SH-SY5Y (cell line): ENCODE data around the gene RAPGEF5.

ENCODE experiments used
- GATA2 ChIP-seq: IDR thresholded peaks from 2 replicates; pipeline ENCODE4 v1.6.1; 2011; ENCODE audit warnings: mild to moderate bottlenecking, low read depth, low read length
- GATA3 ChIP-seq: IDR thresholded peaks from 2 replicates; pipeline ENCODE4 v1.6.1; 2011; ENCODE audit warnings: low read depth, mild to moderate bottlenecking, low read length, moderate library complexity

The RAPGEF5 gene

DNA sequence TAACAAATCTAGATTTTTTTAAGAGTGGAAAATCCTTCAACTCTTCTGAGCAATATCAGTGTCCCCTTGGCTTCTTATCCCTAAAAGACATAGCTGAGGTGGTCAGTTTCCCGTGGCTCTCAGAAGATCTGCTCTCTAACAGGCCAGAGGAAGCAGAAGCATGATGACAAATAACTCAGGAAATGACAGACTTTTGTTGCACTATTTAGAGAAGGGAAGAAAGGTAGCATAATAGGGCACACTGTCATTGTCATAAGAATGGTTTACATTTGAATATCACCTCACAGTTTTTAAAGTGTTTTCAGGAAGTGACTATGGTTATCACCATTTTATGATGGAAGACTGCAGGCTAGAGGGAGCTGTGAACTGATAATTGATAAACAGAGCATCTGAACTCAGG, 33.6 kb upstream of the RAPGEF5 start:
- TF ChIP-seq GATA3 (no peak), GATA2 (no peak)

DNA sequence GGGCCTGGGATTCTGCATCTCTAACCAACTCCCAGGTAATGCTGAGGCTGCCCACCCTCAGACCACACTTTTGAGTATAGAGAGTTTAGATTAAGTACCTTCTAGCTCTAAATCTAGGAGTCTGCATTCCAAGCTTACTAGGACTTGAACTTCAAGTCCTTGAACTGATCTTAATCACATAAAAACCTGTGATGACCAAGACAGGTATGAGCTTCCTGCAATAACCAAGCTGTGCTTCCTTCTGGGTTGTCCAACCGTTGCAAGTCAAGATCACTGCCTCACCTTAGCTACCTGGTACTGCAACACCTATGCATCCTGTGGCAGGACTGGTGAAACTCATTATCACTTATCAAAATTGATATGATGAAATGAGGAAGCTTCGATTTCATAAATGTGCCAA, 32.9 kb upstream of the RAPGEF5 start:
- TF ChIP-seq GATA3: no peak
- no peak for TF ChIP-seq GATA2

DNA sequence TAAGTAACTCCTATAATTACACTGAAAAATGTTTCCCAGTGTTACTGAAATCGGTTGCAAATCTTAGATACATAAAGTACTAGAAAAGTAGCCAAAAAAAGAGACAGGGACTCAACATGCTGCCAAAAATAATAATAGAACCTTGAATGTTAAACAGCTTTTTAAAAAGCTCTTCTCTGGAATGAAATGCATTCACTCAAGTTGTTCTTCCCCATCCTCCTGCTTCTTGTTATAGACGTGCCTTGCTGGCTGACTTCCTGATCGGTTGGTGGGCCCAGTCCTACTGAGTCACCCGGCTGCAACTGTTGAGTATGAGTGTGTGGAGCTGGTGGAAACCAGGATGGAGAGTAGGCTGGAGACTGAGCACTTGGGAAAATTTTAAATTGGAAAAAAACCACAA, 30.6 kb upstream of the RAPGEF5 start:
- TF ChIP-seq GATA3 (no peak), GATA2 (no peak)

DNA sequence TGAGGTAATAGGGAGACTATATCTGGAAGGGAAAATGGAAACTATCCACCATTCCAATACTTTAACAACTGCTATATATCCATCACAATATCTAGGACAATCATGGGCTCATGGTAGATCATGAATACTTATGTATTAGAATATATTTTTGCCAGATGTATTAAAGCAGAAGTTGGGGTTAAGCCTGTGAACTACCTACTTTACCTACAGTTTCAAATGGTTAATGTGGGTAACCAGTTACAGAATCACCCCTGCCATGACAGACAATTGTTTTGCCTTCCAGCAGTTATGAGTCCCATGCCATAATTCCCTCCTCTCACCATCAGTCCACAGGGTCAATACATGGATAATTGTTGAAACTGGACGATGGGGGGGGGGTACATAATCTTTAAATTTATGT, 29.9 kb upstream of the RAPGEF5 start:
- no peak for TF ChIP-seq GATA3
- TF ChIP-seq GATA2: no peak

DNA sequence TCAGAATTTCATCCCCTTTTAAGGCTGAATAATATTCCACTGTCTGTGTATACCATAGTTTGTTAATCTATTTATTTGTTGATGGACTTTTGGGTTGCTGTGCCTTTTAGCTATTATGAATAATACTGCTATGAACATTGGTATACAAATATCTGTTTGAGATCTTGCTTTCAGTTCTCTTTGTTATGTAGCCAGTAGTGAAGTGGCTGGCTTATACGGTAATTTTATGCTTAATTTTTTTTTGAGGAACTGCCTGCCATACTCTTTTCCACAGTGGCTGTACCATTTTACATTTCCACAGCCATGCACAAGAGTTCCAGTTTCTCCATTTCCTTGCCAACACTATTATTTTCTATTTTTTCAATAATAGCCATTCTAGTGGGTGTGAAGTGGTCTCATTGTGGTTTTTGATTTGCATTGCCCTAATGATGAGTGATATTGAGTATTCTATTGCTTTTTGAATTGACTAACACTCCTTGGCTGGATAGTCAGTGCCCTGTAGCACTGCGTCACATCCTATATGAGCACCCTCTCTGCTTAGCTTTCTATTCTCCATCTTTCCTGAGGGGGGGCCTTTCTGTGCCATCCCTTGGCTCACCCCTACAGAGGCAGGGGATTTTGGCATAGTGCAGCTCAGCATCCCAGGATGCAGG, 29.4 kb upstream of the RAPGEF5 start:
- no peak for TF ChIP-seq GATA3
- TF ChIP-seq GATA2: no peak

DNA sequence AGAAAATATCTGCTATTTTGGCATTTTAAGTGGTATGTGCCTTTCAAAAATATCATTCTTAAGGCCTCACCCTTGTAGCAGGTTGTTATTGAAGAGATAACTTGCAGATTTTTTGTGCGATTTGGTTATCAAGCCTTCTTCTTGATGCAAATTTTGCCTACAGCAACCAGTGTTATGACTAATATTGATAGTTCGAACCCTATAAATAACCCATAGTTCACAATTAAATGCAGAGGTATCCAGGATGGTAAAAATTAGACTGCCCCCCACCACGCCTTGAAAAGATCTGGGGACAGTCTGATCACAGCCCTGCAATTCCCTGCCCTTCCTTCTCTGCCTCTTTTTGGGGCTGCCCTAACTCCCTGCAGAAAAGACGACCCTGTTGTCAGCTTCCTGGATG, 28.4 kb upstream of the RAPGEF5 start:
- no peak for TF ChIP-seq GATA2
- no peak for TF ChIP-seq GATA3

DNA sequence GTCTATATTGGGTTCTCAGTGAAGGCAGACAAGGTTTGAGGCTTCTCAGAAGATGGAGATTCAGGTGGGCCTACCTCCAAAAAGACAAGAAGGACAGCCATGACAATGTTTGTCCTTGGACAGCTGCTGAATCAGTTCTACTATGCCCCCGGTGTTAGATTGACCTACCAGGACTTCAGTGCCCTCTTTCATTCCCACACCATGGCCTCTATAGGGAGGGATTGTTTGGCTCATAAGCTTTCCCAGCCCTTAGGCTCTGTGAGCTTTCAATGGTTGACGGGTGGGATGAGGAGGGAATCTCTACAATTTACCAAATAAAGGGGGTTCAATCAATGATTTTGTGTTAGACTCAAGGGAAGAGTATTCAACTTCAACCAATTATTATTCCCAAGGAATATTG, 23.4 kb upstream of the RAPGEF5 start:
- TF ChIP-seq GATA3 (no peak), GATA2 (no peak)

DNA sequence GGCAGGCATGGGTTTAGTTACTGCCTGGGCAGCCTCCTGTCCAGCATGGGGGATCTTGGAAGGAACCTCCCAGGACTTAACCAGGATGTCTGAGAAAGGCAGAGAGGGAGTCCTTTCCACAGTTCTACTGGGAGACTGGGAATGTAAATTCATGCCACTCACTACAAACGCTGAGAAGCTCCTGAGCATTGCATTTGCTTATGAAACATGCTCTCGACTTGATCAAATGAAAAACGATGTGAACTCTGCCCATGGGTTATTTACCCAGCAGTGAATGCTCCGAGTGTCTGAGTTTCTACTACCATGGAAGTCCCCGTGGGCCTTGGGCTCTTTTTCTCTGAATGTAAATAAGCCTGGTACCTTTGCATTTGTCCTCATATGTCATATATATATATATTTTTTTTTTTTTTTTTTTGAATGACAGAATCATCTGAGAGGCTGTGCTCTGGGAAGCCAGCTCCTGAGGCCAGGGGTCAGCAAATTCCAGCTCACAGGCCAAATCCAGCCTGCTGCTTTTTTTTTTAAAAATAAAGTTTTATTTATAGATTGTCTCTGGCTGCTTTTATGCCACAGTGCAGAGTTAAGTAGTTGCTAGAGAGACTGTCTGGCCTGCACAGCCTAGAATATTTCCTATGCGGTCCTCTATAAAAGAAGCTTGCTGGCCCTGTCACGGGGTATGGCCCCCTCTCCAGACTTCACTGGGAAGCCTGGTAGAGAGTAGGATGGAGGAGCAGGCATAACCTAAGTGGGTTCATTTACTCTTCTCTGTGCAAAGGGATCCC, 21.4 kb upstream of the RAPGEF5 start:
- no peak for TF ChIP-seq GATA2
- no peak for TF ChIP-seq GATA3

DNA sequence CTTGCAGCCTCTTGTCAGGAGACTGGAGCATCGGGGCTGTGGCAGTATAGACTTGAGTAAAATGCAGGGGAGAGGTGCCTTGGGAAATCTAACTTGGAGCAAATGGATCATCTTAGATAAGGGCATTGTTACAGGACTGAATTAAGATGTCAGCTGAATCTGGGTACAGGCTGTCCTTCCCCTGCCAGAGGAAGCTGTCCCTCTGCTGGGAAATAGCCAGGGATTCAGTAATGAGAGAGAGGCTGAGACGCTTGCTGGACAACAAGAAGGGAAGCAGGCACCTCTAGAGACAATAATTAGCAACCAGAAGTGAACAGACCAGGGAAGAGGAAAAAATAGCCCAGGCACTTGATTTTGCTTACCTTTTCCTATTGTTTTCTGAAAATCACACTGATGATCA, 20.7 kb upstream of the RAPGEF5 start:
- TF ChIP-seq GATA2: no peak

DNA sequence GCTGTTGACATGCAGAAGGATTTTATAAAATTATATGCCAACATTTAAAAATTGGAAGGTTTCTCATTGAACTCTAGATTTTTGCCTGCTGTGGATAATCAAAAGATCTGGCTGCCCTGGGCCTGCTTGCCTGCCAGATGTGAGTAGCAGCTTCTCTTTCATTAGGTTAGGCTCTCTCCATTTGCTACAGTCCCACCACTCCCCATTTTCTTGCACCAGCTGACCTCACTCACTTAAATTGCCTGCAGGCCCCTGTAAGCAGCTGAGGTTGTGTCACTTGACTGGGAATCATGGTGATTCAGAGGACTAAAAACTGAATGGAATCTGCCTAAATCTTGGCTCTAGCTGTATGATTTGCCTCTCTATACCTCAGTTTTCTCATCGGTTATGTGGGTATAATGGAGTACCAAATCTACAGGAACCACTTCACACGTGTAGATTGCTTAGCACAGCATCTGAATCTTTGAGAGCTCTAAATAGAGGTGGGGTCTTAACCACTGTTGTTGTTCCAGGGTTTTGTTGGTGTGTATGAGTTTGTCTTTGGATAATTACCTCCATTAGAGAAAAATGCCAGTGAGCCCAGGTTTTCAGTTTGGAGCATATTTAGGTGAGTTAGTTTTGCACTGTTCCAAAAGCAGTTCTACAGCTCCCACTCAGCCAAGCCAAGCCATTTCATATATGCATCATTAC, 18.6 kb upstream of the RAPGEF5 start:
- peak; percentile 28; the same call in 1 of the 2 replicates for TF ChIP-seq GATA3
- peak; percentile 82 for TF ChIP-seq GATA2

DNA sequence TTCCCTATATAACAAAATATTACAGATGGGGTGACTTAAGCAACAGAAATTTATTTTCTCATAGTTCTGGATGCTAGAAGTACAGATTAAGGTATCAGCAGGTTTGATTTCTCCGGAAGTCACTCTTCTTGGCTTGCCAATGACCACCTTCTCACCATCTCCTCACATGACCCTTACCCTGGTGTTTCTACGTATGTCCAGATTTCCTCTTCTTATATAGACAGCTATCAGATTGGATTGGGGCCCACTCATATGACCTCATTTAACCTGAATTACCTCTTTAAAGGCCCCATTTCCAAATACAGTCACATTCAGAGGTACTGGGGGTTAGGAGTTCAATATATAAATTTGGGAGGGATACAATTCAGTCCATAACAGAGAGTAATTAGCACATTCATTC, 17.0 kb upstream of the RAPGEF5 start:
- TF ChIP-seq GATA2 (no peak), GATA3 (no peak)

DNA sequence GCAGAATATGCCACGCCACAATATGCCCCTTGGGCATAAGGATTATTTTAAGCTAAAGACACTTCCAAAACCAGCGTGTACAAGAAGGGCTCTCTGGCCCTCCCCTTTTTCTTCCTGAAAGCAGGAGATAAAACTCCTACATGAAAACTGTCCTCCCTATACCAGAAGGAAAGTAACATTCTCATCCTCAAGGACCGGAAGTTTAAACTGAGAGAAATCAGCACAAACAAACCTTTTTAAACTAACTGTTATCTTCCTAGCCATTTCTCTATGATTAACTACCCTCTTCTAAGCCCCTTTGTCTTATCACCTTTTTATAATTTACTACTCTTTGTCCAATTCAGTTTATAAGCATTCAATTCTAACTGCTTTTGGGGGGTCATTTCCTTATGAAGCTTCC, 16.4 kb upstream of the RAPGEF5 start:
- TF ChIP-seq GATA3 (no peak), GATA2 (no peak)

DNA sequence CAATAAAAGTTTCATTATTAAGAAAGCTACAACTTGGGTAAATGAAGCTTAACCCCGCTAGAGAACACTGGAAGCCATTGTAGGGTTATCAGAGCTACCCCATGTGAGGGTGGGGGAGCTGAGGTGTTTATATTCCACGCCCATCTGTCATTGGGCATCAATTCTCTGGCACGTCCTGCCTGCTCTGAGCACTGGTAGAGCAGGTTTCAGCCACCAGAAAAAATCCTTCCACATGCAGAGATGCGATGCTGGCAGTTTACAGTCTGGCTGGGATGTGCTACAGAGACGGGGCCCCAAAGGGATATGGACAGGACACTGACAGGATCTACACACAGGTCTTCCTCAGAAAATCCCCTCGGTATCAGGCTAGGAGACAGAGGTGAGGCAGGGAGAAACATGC, 15.9 kb upstream of the RAPGEF5 start:
- TF ChIP-seq GATA3: no peak
- TF ChIP-seq GATA2: no peak

DNA sequence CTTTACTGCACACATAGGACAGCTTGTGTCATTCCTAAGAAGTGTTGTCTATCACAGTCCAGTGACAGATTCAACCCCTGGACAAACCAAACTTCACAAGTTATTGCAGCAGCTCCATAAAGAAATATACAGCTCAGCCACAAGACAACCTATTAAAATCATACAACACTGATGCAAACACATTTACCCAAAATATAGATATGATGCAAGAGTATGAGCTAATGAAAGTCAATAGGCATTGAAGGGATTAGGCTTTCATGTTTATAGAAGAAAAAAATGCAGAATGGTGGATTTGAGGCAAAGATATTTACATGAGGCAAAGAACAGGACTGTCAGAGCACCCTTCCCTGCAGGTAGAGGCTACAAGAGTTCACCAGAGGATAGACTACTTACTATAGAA, 14.9 kb upstream of the RAPGEF5 start:
- no peak for TF ChIP-seq GATA2
- no peak for TF ChIP-seq GATA3

DNA sequence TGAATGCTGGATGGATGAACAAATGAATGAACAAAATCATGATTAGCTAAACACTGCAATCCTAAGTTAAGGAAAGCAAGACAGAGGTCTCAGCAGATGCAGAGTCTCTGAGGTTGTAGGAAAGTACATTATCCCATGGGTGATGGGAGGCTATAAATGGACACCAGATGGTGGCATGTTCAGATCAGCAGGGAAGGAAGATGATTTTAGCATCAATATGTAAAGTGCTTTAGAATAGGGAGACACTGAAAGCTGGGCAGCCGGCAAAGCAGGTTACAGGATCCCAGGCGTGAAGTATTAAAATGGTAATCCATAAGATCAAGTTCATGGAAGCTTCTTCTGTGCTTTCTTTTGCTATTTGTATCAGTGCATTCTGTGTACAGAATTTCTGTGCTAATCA, 7.9 kb upstream of the RAPGEF5 start:
- no peak for TF ChIP-seq GATA3
